SK-N-SH (cell line): Measurements from ENCODE around the gene PORCN.

Source experiments
- FOXM1 ChIP-seq: IDR thresholded peaks from 2 replicates; pipeline ENCODE4 v1.4.0; 2012; ENCODE audit warnings: low read depth, mild to moderate bottlenecking
- RCOR1 ChIP-seq: fragments of 150-350 bp; IDR thresholded peaks from 2 replicates; pipeline ENCODE4 v1.6.1; 2017; ENCODE audit warnings: antibody characterized with exemption, low read length
- TF ChIP-seq, protein P1 (sequence below): fragments of 200-600 bp; sonication (generic); IDR thresholded peaks from 2 replicates; pipeline ENCODE4 v1.6.1; 2017; ENCODE audit warnings: antibody characterized with exemption, mild to moderate bottlenecking, moderate library complexity

DNA sequence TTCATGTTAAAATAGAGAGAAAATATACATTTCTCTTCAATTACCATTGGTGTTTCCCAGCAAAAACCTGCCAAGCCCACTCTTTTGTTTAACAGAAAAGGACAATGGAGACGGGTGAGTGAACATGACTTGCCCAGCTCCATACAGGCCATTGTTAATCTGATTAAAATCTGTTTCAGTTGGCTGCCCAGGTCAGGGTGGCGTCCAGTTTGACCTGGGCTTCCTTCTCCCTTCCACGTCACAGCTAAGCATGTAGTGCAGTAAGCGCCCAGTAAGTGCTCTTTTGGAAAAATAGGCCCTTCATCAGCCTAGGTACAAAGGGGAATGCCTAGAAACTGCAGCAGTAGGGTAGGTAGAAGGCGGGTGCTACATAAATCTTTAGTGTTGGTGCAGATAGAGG is 1.5 kb upstream of the PORCN start:
- TF ChIP-seq FOXM1, result no peak
- TF ChIP-seq RCOR1, result no peak
- TF ChIP-seq, protein P1, sequence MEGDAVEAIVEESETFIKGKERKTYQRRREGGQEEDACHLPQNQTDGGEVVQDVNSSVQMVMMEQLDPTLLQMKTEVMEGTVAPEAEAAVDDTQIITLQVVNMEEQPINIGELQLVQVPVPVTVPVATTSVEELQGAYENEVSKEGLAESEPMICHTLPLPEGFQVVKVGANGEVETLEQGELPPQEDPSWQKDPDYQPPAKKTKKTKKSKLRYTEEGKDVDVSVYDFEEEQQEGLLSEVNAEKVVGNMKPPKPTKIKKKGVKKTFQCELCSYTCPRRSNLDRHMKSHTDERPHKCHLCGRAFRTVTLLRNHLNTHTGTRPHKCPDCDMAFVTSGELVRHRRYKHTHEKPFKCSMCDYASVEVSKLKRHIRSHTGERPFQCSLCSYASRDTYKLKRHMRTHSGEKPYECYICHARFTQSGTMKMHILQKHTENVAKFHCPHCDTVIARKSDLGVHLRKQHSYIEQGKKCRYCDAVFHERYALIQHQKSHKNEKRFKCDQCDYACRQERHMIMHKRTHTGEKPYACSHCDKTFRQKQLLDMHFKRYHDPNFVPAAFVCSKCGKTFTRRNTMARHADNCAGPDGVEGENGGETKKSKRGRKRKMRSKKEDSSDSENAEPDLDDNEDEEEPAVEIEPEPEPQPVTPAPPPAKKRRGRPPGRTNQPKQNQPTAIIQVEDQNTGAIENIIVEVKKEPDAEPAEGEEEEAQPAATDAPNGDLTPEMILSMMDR, result no peak
